GM21786 (cell line): Measurements from ENCODE around the gene GALNT9.

Source experiments
- ATAC-seq: cut with Tn5 transposase; IDR thresholded peaks from one replicate; pipeline ENCODE4 v1.9.1; 2021; ENCODE audit not compliant: unreplicated experiment

The GALNT9 gene

DNA sequence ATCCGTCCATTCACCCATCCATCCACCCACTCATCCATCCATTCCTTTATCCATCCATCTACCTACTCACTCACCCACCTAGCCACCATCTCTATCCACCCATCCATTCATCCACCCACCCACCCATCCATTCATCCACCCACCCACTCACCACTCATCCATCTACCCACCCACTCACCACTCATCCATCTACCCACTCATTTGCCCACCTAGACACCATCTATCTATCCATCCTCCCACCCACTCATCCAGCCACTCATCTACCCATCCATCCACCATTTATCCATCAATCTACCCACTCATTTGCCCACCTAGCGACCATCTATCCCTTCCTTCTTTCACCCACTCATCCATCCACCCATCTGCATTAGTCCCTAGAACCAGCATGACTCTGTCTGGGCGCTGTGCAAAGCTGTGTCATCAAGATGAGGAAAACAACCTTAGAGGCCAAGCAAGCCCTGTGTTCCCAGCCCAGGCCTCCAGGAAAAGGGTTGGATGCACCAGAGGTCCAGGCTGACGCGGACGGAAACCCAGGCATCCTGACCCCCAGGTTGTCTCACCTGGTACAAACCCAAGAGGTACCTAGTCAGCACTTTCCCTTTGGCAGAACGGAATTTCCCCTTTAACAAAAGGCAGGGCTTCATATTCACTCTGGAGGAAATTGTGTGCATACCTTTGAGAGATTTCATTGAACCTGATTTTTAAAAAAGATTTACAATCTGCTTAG lies 111.4 kb downstream of the GALNT9 start:
- no peak for ATAC-seq

DNA sequence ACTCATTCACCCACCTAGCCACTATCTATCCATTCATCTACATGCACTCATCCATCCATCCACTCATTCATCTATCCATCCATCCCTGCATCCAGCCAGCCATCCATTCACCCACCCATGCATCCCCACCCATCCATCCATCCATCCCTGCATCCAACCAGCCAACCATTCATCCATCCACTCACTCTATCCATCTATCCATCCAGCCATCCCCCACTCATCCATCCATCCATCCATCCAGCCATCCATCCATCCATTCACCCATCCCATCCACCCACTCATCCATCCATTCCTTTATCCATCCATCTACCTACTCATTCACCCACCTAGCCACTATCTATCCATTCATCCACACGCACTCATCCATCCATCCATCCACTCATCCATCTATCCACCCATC lies 112.0 kb downstream of the GALNT9 start:
- ATAC-seq: no peak

DNA sequence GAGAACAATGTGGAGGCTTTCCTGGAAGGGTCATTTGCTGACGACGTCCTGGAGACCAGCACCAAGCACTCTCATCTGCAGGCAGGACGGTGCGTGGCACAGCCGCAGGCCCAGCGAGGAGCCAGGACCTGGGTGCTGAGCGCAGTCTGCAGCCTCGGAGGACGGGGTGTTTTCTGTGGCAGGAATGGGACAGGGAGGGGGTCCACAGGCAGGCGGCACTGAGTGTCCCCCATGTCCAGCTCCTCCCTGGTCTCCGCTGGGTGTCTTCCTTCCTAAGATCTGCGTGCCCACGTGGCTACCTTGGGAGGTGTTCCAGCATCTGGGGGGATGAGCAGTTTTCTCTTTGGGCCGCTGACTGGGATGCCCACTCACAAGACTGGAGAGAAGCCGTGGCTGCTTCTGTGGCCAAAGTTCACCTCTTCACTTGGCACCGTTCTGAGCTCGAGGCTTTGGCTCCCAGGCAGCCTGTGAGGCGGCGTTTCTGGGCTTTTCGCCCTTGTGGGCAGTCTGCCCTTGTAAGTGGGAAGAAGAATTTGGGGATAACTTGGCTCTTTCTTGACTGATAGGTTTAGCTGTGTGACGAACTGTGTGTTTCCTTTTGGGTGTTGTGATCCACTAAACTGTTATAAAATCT lies 112.9 kb downstream of the GALNT9 start:
- no peak for ATAC-seq

DNA sequence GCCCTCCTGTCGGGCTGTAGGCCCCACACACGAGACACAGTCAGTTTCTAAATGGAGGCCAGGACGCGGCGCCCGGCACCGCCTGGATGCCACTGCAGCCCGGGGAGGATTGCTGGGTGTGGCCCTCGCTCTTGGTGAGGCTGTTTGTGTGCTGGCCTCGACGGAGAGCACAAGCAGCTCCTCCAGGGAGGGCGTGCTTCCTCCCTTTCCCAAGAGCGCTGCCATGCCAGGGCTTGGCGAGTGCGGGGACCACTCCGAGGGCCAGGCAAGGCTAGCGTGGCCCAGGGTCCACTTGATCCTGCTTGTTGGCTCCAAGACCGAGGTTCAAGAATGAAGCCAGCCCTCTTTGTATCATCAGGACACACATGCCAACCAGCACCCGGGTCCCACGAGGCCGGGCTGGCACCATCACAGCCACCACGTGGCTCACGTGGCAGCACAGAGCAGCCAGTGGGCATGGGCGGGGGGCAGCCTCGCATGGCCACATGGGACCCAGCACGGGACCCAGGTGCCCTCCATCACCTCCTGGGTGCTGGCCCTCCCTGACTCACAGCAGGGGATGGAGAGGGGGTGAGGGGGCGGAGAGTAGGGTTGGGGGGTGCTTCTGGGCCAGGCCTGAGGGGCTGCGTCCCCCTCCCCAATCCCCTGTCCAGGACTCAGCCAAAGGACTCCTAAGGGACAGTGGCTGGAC lies 113.9 kb downstream of the GALNT9 start:
- ATAC-seq: no peak

DNA sequence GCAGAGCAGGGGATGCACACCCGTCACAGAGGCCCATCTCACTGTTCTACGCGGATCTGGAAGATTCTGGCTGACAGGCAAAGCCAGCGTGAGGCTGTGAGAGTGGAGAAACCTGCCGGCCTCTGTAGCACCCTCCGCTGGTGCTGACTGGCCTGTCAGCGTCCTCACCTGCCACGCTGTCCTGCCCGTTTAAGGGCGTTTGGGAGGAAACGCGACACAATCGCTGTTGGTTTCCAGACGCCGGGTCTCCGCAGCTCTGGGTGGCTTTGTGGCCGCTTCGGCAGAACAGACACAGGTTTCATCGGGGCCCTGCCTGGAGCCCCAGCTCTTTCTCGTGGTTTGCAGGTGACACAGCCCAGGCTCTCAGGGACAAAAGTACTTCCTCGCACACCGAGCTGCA lies 114.5 kb downstream of the GALNT9 start:
- no peak for ATAC-seq

DNA sequence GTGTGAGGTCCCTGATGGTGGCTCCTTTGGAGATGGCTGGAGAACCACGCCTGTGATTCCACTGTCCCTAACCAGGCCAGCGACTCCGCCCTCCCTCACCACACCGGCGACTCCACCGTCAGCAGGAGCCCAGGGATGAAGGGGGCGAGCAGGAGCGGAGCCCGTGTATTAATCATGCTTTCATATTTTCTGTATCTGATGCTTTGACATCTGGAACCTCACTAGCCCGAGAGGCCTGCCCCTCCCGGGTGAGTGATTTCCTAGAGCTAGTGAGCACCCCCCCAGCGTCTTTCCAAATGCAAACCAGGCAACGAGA lies 115.3 kb downstream of the GALNT9 start:
- ATAC-seq: no peak

DNA sequence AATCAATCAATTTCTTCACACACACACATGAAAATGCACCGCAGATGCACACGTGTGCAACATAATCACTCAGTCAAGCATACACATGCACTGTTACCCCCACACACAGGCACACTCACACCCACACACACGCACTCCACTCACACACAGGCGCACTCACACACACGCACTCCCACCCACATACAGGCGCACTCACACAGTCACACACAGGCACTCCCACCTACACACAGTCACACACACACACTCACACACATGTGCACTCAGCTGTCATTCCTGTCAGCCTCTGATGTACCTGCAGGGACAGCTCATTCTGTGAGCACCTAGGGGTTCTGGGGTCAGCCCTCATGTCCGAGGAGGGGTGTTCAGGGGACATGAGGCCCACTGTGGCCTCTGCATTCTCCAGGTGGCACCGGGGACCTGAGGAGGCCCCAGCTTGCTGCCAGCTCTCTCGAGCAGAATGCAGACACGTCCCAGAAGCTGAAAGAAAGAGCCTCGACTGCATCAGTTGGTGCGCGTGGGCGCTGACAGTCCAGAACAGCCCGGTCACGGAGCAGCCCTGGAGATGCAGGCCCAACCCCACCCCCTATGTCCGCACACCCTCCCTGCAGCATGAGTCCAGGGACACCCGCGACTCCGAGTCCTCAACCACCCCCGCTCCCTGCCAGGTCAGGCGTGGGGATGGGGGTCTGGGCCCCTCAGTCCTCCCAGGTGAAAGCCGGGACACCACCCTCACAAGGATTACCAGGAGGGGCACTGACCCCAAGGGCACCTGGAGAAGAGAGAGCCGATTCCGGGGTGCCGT lies 115.8 kb downstream of the GALNT9 start:
- ATAC-seq: no peak

DNA sequence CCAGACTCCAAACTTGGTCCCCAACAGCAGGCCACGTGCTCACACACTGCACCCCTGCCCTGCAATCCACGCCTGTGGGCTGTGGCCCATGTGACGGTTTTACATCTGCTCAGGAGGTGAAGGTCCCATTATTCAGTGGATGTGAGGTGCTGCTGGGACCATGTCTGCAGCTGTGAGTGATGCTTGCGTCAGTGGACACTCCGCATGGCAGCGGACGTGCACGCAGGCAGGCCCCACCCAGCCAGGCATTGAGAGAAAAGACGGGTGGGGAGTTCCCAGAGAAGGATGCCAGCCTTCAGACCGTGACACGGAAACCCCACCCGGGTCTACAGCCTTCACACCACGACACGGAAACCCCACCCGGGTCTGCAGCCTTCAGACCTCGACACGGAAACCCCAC lies 117.6 kb downstream of the GALNT9 start:
- ATAC-seq: no peak

DNA sequence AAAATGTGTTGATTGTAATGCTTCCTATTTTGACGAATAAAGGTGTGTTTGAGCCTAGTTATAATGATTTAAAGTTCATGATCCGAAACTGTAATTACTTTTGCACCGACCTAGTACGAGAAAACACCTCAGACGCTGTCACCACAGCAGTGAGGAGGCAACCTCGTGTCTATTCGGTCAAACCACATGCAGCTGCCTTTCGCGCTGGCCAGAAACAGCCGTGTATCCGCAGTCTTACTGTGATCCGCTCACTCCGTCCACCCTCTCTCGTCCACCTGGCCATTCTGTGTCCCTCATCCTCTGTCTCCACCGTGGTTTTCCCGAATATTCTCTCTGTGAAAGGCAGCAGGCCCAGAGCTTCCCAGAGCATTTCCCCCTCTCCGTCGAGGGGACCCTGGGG lies 118.1 kb downstream of the GALNT9 start:
- no peak for ATAC-seq

DNA sequence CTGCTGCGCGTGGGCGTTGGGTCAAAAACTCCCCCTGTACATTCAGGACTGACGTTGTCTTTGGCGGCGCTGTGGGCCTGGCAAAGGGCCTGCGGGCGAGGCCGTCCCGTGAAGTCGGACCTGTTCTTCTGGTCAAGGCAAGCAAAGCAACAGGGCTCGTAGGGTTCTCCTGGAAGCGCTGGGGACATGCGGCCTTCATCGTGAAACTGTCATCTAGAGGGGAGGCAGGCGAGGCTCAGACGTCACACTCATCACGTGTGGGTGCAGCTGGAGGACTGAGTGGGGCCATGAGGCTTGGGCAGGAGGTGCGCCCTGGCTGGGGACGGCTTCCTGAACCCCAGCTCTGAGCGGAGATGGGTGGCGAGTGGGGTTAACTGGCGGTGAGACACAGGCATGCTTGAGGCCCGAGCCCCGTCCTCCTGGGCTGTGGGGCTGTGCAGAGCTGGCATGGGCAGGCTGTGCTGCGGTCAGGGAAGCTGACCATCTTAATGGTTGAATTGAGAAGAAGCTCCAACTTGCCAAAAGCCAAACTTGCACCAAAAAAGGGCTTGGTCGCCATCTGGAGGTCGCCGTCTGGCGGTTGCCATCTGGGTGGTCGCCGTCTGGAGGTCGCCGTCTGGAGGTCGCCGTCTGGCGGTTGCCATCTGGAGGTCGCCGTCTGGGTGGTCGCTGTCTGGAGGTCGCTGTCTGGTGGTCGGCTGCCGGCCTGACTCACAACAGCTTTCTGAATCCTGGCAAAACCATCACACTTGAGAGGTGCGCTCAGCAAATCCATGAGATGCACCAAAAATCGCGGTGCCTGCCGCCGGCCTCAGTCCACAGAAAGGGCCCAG lies 119.0 kb downstream of the GALNT9 start:
- no peak for ATAC-seq

DNA sequence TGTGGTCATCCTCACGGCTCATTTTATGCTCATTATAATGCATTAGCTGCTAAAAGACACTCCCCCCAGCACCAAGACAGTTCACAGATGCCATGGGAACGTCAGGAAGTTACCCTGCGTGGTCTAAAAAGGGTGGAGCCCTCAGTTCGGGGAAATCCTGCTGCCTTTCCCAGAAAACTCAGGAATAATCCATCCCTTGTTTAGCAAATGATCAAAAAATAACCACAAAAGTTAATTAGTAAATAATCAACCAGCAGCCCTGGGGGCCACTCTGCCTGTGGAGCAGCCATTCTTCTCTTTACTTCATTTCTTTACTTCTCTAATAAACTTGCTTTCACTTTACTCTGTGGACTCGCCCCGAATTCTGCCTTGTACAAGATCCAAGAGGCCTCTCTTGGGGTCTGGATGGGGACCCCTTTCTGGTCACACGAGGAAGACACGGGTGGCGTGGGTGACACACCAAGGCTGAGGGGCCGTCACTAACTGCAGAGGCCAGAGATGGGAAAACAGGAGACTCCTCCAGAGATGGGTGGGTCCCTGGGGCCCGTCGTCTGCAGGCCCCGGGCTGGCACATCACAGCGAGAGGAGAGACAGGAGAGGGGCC lies 119.7 kb downstream of the GALNT9 start:
- ATAC-seq: no peak

DNA sequence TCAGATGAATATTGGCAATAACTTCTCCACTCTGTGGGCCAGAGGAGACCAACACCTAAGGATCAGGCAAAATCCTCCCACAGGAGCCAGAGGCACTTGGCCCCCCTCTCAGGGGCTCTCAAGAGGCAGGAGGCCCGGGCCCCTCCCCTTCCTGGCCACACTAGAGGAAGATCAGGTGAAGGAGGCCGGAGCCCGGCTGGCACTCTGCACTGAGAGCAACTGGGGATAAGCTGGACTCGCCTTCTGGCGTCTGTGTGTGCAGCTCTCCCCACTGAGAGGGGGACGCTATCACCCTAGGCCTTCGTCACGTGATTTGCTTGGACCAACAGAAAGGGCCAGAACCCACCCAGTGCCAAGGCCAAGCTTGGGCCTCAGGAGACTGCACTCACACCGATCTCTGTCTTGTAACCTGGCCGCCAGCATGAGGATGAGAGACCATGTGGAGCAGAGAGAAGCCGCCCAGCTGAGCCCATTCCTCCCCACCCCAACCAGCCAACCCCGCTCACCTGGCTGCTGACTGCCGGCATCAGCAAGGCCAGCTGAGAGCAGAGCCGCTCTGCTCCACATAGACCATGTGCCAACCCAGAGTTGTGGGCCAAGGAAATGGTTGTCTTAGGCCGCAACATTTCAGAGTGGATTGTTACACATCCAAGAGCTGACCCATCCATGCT lies 121.1 kb downstream of the GALNT9 start:
- no peak for ATAC-seq

DNA sequence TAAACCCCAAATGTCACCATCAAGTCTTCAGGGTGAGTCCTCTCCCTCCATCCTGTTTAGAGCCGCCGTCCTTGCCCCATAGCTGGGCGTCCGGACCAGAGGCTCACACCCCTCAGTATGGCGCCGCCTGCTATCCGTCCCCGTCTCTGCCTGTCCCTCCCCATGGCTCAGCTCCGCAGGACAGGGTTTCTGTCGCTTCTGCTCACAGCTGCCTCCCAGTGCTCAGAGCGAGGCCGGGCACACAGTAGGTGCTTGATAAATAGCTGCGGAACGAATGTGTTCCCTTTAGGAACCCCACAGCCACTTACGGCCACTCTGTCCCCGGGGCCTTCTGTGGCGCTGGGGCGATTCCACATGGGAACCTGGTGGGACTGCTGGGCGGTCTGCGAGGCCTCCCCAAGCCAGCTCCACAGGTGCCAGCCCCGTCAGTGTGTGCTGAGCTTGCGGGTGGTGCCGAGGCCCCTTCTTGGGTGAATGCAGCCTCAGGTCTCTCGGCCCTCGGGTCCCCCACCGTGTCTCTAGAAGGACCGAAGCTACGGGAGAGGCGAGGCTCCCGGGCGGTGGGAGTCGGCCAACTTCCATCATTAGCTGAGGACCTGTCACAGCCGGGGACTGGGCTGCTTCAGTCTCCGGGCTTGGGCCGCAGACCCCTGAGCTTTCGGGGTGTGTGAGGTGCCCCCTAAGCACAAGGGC lies 122.2 kb downstream of the GALNT9 start:
- ATAC-seq: no peak

DNA sequence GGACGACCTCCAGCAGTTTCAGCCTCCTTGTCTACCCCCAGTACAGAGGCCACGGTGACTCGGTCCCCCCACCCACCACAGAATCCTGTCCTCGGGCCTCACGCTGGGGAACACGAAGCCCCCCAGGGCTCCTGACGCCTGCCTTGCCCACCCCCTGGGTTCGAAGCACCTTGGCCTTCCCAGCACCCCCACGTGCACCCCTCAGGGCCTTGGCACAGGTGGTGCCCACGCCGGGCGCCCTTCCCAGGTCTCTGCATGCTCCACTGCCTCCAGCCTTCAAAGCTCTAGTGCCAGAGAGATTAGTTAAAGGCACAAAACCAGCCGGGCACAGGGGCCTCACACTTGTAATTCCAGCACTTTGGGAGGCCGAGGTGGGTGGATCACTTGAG lies 123.3 kb downstream of the GALNT9 start:
- no peak for ATAC-seq

DNA sequence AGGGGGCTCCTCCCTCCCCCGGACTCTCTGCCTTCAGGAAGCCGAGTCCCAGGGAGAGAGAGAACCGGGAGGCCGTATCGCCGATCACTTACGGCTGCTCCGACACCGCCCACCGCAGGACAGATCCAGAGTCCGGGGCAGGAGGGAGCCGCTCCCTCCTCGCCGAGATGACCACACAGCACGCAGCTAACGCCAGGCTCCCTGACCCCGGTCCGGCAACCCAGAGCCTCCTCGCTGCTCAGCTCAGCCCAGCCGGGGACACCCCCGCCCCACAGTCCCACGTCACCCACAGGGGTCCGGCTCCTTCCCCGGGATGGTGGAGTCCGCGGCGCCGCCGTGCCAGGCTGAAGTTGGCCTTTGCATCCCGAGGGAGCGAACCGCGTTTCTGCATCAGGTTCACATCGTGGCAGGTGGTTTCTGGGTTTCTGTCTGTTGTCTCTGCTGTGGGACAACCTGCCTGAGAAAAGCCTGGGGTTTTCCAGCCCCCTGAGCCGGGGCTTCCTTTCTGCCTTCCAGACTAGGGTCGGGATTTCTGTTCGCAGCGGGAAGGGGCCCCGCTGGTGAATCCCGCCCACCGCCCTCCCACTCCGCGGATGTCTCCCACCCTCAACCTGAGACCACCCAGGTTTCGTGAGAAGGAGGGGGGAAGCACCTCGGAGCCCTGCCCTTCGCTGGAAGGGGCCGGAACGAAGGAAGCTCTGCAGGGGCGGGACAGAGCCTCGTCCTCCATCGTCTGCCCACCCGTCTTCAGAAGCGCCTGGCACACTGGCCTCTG lies 123.9 kb downstream of the GALNT9 start:
- no peak for ATAC-seq

DNA sequence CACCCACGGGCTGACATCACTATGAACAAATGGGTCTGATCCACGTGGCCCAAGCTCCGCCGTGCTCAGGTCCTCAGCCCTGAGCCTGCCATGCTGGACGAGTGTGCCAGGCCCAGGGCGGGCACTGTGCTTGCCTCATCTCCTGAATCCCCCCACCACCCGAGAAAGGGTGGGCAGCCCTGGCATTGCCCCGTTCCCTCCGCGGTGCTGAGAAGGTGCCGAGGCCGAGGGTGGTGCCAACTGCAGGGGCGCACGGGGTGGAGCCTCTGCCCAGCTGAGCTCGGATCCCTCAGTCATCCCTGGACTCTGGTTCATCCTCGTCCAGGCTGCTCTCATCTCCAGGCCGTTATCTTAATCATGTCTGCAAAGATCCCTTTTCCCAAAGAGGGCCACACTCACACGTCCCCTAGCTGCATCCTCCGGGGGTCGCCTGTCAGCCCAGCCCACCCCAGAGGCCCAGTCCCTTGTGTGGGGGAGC lies 124.6 kb downstream of the GALNT9 start:
- ATAC-seq: no peak

DNA sequence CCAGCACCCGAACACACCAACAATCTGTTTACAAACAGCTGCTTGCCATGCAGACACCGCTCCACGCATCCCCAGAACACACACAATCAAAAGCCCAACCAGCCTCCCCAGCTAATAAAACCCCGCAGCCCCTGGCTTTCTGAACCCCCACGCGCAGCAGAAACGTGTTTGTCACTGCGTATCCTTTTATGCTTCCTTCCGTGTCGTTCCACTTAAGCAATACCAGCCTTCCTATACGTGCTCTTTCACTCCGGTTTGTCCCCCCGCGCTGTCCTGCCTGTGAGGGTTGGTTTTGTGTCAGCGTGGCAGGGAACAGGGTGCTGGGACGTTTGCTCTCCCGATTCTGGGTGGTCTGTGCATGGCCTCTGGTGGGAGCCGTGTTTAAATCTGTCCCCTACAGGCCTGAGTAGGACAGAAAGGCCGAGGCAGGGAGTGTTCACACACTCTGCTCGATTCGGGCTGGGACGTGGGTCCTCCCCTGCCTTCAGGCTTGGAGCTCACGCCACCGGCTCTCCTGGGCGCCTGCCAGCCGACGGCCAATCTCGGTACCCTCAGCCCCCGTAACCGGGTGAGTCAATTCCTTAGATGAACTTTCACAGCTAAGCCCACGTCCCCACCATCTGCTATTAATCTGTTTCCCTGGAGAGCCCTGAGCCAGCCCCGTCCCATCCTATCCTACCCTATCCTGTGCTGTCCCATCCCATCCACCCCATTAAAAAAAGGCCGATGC lies 125.2 kb downstream of the GALNT9 start:
- no peak for ATAC-seq
